ENCODE results near the gene COL3A1.

COL3A1 gene

GRCh38 chr2:189018631-189019030 is 44.5 kb downstream of the COL3A1 start:
- no peak for DNase-seq

GRCh38 chr2:189020179-189020578 is 46.0 kb downstream of the COL3A1 start:
- DNase-seq: no peak

- DNase-seq: no peak
Observed at GRCh38 chr2:189022053-189022481, 47.9 kb downstream of the COL3A1 start.

DNA sequence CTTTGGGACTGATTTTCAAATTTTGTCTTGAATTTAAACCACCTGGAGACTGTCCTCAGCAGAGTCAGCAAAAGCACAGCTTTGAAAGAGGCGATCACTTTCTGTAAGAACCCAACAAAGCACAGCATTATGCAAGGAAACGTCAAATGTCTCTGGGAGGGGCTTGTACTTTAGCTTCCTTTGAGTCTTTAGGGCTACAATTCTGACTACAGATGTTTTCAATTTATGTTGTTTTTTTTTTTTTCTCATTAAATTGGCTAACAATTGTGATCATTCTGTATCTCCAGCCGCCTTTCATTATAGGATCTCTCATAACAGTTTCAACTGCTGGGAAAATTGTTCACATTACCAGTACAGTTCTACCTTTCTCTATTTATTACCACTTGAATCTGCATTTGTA is 48.3 kb downstream of the COL3A1 start:
- DNase-seq: no peak

- no peak for DNase-seq
Observed at GRCh38 chr2:189024901-189025618, 50.9 kb downstream of the COL3A1 start.

GRCh38 chr2:189037518-189037917 is 63.3 kb downstream of the COL3A1 start:
- no peak for DNase-seq

DNA sequence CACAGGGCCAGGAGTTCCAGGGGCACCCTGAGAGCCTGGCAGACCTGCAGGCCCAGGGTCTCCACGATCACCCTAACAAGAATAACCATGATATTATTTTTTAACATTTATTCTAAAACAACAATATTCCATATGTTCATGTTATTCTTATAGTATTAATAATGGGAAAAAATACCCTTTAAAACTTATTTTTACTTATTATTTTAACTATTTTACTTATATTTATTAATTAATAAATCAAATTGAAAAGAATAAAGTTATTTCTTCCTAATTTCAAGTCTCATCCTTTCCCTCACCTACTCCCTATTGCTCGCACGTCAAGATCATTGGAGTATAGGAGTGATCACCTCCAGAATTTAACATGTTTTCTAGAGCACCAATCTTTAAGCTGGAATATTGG is 71.7 kb downstream of the COL3A1 start:
- no peak for DNase-seq

- DNase-seq: no peak
Observed at GRCh38 chr2:189046320-189046719, 72.1 kb downstream of the COL3A1 start.

DNA sequence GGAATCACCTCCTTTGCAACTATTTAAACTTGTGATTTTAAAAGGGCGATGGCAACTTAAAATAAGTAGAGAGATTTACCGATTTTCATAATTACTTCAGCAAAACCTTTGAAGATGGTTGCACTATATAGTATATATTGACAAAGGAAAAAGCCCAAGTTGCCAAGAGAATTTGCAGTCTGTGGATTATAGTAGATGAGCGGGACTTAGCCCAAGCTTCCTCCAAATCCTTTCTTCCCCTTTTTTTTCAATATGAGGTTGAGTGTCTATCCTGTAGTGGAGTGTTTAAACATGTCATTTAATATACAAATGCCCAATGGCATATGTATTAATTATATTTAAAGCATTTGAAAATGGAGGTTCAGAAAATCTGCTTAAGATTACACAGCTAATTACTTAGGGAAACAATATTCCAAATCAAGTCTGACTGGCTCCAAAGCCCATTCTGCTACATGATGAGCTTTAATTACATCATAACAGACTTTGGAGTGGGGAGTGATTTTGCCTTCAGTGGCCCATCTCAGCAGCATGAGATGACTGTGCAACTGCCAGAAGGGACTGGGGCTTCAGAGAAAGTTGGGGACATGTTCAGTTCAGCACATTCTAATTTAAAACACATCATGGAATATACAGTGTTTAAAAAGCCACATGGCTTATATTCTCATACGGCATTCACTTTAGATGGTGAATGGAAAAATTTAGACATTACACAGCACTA is 73.2 kb downstream of the COL3A1 start:
- DNase-seq: no peak

DNA sequence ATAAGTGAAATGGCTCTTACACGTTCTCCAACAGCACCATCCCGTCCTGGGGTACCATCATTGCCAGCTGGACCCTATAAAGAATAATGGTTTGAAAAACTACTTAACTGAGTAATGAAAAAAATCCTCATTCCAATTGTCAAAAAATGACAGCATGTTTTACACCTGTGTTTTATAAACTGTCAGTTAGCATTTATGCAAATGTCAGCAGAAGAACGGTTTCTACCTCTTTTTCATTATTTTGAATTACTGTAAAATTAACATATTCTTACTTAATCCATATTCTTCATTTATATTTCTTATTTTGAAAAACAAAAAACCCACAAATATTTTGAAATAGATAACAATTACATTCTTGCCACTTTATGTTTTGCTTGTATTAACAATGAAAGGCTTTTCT is 74.0 kb downstream of the COL3A1 start:
- DNase-seq: no peak

DNA sequence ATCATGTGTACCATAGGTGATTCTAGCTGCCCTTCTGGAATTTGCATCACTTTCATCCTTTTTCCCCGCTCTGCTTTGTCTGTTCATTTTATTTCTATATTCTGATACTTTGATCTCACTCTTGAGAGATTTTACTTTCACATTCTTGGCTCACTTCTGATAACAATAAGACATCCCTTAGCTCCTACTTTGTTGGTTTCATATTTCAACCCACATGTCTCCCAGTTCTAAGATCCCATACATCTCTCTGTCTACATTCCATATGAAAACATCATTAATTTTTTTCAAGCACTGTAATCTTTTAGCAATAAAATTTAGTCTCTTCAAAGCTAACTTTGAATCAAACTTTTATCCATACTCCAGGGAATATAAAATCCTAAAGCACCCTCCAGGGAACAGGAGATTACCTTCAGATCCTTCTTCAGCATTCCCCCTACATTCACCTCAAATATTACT is 75.6 kb downstream of the COL3A1 start:
- DNase-seq: no peak

GRCh38 chr2:189050165-189050712 is 76.1 kb downstream of the COL3A1 start:
- DNase-seq: no peak

GRCh38 chr2:189056200-189057106 is 82.3 kb downstream of the COL3A1 start:
- no peak for DNase-seq

GRCh38 chr2:189057316-189057715 is 83.1 kb downstream of the COL3A1 start:
- no peak for DNase-seq

- no peak for DNase-seq
Observed at GRCh38 chr2:189060096-189060642, 86.0 kb downstream of the COL3A1 start.

Data from T1000 (cell line).